ENCODE results near the gene CASK.

DNA sequence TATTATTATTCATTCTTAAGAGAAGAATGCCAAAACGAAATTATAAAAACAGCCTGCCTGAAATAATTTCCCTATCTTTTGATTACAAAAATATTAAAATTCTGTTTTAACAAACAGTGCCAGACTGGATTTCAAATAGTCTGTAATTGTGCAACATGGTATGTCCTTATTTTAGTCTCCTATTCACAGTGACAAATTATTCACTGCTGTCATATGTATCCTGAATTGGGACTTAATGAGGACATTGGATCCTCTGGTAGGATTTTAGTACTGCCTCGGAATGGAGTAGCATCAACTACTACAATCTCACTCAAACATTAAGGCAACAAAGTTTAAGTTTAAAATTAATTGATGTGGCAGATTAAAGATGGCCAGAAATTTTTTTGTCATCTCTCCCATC is 97.6 kb downstream of the CASK start:
- no peak for TF ChIP-seq POLR2A (IDR thresholded peaks at IDR 0.05)
- TF ChIP-seq, protein P1, sequence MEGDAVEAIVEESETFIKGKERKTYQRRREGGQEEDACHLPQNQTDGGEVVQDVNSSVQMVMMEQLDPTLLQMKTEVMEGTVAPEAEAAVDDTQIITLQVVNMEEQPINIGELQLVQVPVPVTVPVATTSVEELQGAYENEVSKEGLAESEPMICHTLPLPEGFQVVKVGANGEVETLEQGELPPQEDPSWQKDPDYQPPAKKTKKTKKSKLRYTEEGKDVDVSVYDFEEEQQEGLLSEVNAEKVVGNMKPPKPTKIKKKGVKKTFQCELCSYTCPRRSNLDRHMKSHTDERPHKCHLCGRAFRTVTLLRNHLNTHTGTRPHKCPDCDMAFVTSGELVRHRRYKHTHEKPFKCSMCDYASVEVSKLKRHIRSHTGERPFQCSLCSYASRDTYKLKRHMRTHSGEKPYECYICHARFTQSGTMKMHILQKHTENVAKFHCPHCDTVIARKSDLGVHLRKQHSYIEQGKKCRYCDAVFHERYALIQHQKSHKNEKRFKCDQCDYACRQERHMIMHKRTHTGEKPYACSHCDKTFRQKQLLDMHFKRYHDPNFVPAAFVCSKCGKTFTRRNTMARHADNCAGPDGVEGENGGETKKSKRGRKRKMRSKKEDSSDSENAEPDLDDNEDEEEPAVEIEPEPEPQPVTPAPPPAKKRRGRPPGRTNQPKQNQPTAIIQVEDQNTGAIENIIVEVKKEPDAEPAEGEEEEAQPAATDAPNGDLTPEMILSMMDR (IDR thresholded peaks at IDR 0.05): no peak
- TF ChIP-seq EP300 (IDR thresholded peaks at IDR 0.05): no peak

Measured in upper lobe of left lung (tissue), 4 donors.